Osteoblast (primary cell): Measurements from ENCODE around the gene CDKN2AIP. TPM values are rescaled to one million over a fixed set of nuclear protein-coding genes. Genes with fewer than 3 reads are reported as not detected.

ENCODE experiments used
- DNase-seq: peaks from one replicate; pipeline ENCODE4 v3.0.0; 2011; ENCODE audit warnings: low spot score, mixed read lengths; ENCODE audit not compliant: insufficient read length; ENCODE audit errors: missing footprints
- H2AFZ ChIP-seq: 2 replicates; pipeline ENCODE4 v1.6.0; 2011; ENCODE audit warnings: mild to moderate bottlenecking, low read length
- H3K27ac ChIP-seq: 2 replicates; pipeline ENCODE4 v1.5.1; 2011; ENCODE audit warnings: mild to moderate bottlenecking, low read depth, low read length, moderate library complexity
- H3K27me3 ChIP-seq: 2 replicates; pipeline ENCODE4 v1.6.0; 2012; ENCODE audit warnings: mild to moderate bottlenecking, control low read depth, inconsistent platforms, low read length, moderate library complexity; ENCODE audit not compliant: insufficient read depth
- H3K36me3 ChIP-seq: 2 replicates; pipeline ENCODE4 v1.5.1; 2011; ENCODE audit warnings: mild to moderate bottlenecking, low read length, control low read depth, moderate library complexity; ENCODE audit not compliant: insufficient read depth
- H3K4me1 ChIP-seq: 2 replicates; pipeline ENCODE4 v1.5.1; 2011; ENCODE audit warnings: mild to moderate bottlenecking, low read length, control low read depth, moderate library complexity; ENCODE audit not compliant: insufficient read depth
- H3K4me2 ChIP-seq: 2 replicates; pipeline ENCODE4 v1.6.0; 2011; ENCODE audit warnings: mild to moderate bottlenecking, low read length; ENCODE audit not compliant: insufficient read depth
- H3K4me3 ChIP-seq: fragments of 200-600 bp; sonication (generic); 3 replicates; pipeline ENCODE4 v1.5.1; 2012; ENCODE audit warnings: mild to moderate bottlenecking, low read length, inconsistent platforms; ENCODE audit not compliant: insufficient read depth
- H3K79me2 ChIP-seq: 2 replicates; pipeline ENCODE4 v1.6.0; 2012; ENCODE audit warnings: mild to moderate bottlenecking, low read length, control low read depth, inconsistent platforms; ENCODE audit not compliant: insufficient read depth
- H3K9me3 ChIP-seq: 2 replicates; pipeline ENCODE4 v1.5.1; 2011; ENCODE audit warnings: low read depth, low read length, control low read depth
- H4K20me1 ChIP-seq: 2 replicates; pipeline ENCODE4 v1.6.0; 2012; ENCODE audit warnings: mild to moderate bottlenecking, low read length, control low read depth; ENCODE audit not compliant: insufficient read depth
- total RNA-seq: library from RNA; depleted of rRNA; stranded (reverse); fragments of >200 nt; gene quantifications from 2 replicates; pipeline ENCODE4 v1.2.3, GENCODE V29; 2012
- TF ChIP-seq, protein P1 (sequence below): IDR thresholded peaks from 2 replicates; pipeline ENCODE4 v1.5.1; 2011; ENCODE audit warnings: mild to moderate bottlenecking, low read depth, low read length, moderate library complexity; ENCODE audit errors: extremely low read depth

The CDKN2AIP gene
- total RNA-seq, 1 donor: 15.2 TPM

- Histone ChIP-seq H3K36me3 (no peaks in the 10 kb centered on the region), H3K27me3 (no peaks in the 10 kb centered on the region), H3K9me3 (no peaks in the 10 kb centered on the region), H3K4me1 (peaks cover 3% of the 10 kb centered on the region), H3K79me2 (no peaks in the 10 kb centered on the region), H3K27ac (no peak overlapping the region), H2AFZ (no peak overlapping the region), H3K4me3 (no peak overlapping the region), H4K20me1 (no peaks in the 10 kb centered on the region), H3K4me2 (no peak overlapping the region)
- TF ChIP-seq, protein P1, sequence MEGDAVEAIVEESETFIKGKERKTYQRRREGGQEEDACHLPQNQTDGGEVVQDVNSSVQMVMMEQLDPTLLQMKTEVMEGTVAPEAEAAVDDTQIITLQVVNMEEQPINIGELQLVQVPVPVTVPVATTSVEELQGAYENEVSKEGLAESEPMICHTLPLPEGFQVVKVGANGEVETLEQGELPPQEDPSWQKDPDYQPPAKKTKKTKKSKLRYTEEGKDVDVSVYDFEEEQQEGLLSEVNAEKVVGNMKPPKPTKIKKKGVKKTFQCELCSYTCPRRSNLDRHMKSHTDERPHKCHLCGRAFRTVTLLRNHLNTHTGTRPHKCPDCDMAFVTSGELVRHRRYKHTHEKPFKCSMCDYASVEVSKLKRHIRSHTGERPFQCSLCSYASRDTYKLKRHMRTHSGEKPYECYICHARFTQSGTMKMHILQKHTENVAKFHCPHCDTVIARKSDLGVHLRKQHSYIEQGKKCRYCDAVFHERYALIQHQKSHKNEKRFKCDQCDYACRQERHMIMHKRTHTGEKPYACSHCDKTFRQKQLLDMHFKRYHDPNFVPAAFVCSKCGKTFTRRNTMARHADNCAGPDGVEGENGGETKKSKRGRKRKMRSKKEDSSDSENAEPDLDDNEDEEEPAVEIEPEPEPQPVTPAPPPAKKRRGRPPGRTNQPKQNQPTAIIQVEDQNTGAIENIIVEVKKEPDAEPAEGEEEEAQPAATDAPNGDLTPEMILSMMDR: no peak
- DNase-seq: no peak
Observed at GRCh38 chr4:183399616-183400015, 44.8 kb upstream of the CDKN2AIP start.

- Histone ChIP-seq H3K4me1 (peaks cover 3% of the 10 kb centered on the region), H2AFZ (no peak overlapping the region), H4K20me1 (no peaks in the 10 kb centered on the region), H3K79me2 (no peaks in the 10 kb centered on the region), H3K27me3 (no peaks in the 10 kb centered on the region), H3K36me3 (no peaks in the 10 kb centered on the region), H3K4me3 (no peak overlapping the region), H3K4me2 (no peak overlapping the region), H3K9me3 (no peaks in the 10 kb centered on the region), H3K27ac (no peak overlapping the region)
- TF ChIP-seq, protein P1: no peak
- DNase-seq: no peak
Observed at GRCh38 chr4:183400035-183400434, 44.4 kb upstream of the CDKN2AIP start.

DNA sequence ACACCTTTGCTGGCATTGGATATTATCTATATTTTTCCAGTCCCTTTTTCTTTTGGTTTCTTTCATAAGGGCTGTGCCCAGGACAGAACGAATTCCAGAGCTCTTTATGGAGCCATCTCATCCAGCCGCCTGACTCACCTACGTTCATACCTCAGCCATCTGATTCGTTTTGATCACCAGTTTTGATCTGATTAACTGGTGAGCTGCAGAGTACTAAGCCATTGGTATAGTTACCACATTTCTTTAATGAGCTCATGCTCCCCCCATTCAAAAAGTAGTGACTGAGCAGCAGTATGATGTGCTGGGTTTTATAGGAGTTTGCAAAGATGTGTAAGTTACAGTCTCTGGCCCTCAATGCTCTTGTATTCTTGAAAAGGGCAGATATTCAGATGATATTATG, 43.0 kb upstream of the CDKN2AIP start:
- no peaks in the 10 kb centered on the region for H3K36me3 ChIP-seq
- H3K27ac ChIP-seq: no peak overlapping the region
- no peaks in the 10 kb centered on the region for H4K20me1 ChIP-seq
- H2AFZ ChIP-seq: no peak overlapping the region
- no peaks in the 10 kb centered on the region for H3K79me2 ChIP-seq
- TF ChIP-seq, protein P1: no peak
- peaks cover 3% of the 10 kb centered on the region for H3K4me1 ChIP-seq
- H3K27me3 ChIP-seq: no peaks in the 10 kb centered on the region
- H3K4me2 ChIP-seq: no peak overlapping the region
- H3K9me3 ChIP-seq: no peaks in the 10 kb centered on the region
- no peak for DNase-seq
- no peak overlapping the region for H3K4me3 ChIP-seq

DNA sequence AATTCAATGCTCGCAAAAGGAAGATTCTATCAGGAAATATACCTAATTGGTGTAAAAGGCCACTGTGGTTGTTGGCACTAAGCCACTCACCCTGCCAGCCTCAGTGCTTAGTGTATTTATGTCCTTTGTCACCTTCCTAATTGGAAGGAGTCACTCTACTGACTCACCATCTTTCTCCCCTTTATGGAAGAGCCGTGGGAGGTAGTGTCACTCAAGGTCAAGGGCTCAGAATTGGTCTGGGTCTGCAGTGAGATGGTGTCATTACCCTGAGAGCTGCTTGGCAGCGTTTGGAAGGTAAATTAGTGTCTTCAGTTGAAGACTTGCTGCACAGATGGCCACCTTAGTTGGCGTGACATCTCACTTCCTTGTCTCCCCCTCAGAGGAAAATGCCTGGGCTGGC, 41.7 kb upstream of the CDKN2AIP start:
- TF ChIP-seq, protein P1: no peak
- H3K79me2 ChIP-seq: no peaks in the 10 kb centered on the region
- H3K27me3 ChIP-seq: no peaks in the 10 kb centered on the region
- H3K4me2 ChIP-seq: no peak overlapping the region
- peaks cover 3% of the 10 kb centered on the region for H3K4me1 ChIP-seq
- H3K27ac ChIP-seq: no peak overlapping the region
- no peaks in the 10 kb centered on the region for H3K9me3 ChIP-seq
- no peak overlapping the region for H3K4me3 ChIP-seq
- no peak for DNase-seq
- H2AFZ ChIP-seq: no peak overlapping the region
- no peaks in the 10 kb centered on the region for H4K20me1 ChIP-seq
- H3K36me3 ChIP-seq: no peaks in the 10 kb centered on the region
